K562 (cell line): ENCODE results near the gene DNAJC18. TPM values are rescaled to one million over a fixed set of nuclear protein-coding genes. Genes with fewer than 3 reads are reported as not detected.

ENCODE experiments used
- ATAC-seq: fragments of 200-7000 bp; cut with Tn5 transposase; 3 replicates; pipeline ENCODE4 v1.9.1; 2020; ENCODE audit warnings: moderate library complexity
- BruUV-seq: library from RNA; stranded (reverse); fragments of 400-500 nt; replicated peaks from 2 replicates; lab custom pipeline; 2021; lab: Mats Ljungman, UMichigan
- CTCF ChIA-PET: fragments of 300-600 bp; formaldehyde crosslinking; extraction: SDS; loops from one replicate; lab custom pipeline; 2021; ENCODE audit warnings: low intra/inter-chr PET ratio; lab: Yijun Ruan, JAX
- POLR2A ChIA-PET: fragments of 300-600, 350-650 bp; sonication (Branson Sonifier 250); formaldehyde crosslinking; extraction: SDS; loops from one replicate; lab custom pipeline; 2021; ENCODE audit warnings: antibody characterized with exemption, inconsistent platforms; lab: Yijun Ruan, JAX
- DNase-seq, 4 experiments: peaks; one replicate each; pipeline versions ENCODE4 v3.0.0 to v3.0.0-alpha.2; 2011 to 2018; ENCODE audit warnings: low spot score in 3 of 4, mixed read lengths in 3 of 4; ENCODE audit errors: extremely low read depth in 1 of 4
- FAIRE-seq: peaks from 2 replicates; lab custom pipeline; 2011; peaks lifted over from hg19 to GRCh38; lab: Jason Lieb, UNC
- H2AFZ ChIP-seq: 2 replicates; pipeline ENCODE4 v1.6.0; 2011; ENCODE audit warnings: low read depth, low read length, control low read depth, inconsistent platforms
- H3K27ac ChIP-seq: fragments of 200-600 bp; 3 replicates; pipeline ENCODE4 v1.8.0; 2011; ENCODE audit warnings: low read depth, mild to moderate bottlenecking, control low read depth, inconsistent platforms, low read length, moderate library complexity, mixed read lengths; ENCODE audit errors: extremely low read depth
- H3K27me3 ChIP-seq, 2 experiments: fragments of 300-600 bp in 1 of 2; 2 replicates in 1 of 2; 3 replicates in 1 of 2; pipeline versions ENCODE4 v1.6.0 to v1.8.0; 2011; ENCODE audit warnings: inconsistent platforms in 2 of 2, low read length in 2 of 2, mild to moderate bottlenecking in 1 of 2, mixed read lengths in 1 of 2, moderate library complexity in 1 of 2; ENCODE audit not compliant: control insufficient read depth in 2 of 2, insufficient read depth in 2 of 2
- H3K36me3 ChIP-seq: fragments of 300-600 bp; 3 replicates; pipeline ENCODE4 v1.8.0; 2011; ENCODE audit warnings: mild to moderate bottlenecking, low read length, inconsistent platforms; ENCODE audit not compliant: control insufficient read depth, insufficient read depth
- H3K4me1 ChIP-seq, 2 experiments: fragments of 200-600 bp in 1 of 2; replicated peaks in 1 of 2; 2 replicates in 1 of 2; 3 replicates in 1 of 2; pipeline versions ENCODE4 v1.5.1 to v1.8.0; 2011; ENCODE audit warnings: inconsistent platforms in 2 of 2, low read length in 2 of 2, mild to moderate bottlenecking in 1 of 2, mixed read lengths in 1 of 2, moderate library complexity in 1 of 2; ENCODE audit not compliant: control insufficient read depth in 2 of 2, insufficient read depth in 2 of 2
- H3K4me2 ChIP-seq: 2 replicates; pipeline ENCODE4 v1.6.1; 2011; ENCODE audit warnings: low read length, control low read depth, inconsistent platforms, mixed read lengths; ENCODE audit not compliant: insufficient read depth
- H3K4me3 ChIP-seq: fragments of 200-600 bp; sonication (generic), shearing (Covaris generic); 2 replicates; pipeline ENCODE4 v1.5.1; 2016; ENCODE audit warnings: control low read depth, inconsistent platforms
- H3K79me2 ChIP-seq: fragments of 200-600 bp; 3 replicates; pipeline ENCODE4 v1.8.0; 2011; ENCODE audit warnings: low read length, inconsistent platforms; ENCODE audit not compliant: control insufficient read depth, insufficient read depth
- H3K9ac ChIP-seq, 2 experiments: 2 replicates each; pipeline versions ENCODE4 v1.6.0 to v1.6.1; 2011; ENCODE audit warnings: low read depth in 2 of 2, low read length in 2 of 2, control low read depth in 1 of 2, inconsistent platforms in 1 of 2, mild to moderate bottlenecking in 1 of 2, mixed read lengths in 1 of 2; ENCODE audit not compliant: insufficient read depth in 1 of 2
- H3K9me1 ChIP-seq: one replicate; pipeline ENCODE4 v1.6.0; 2011; ENCODE audit warnings: inconsistent platforms, mild to moderate bottlenecking, low read length, moderate library complexity; ENCODE audit not compliant: control insufficient read depth, insufficient read depth
- H3K9me3 ChIP-seq: replicated peaks from 2 replicates; pipeline ENCODE4 v1.5.1; 2011; ENCODE audit warnings: low read depth, low read length, inconsistent platforms; ENCODE audit not compliant: control insufficient read depth, insufficient read depth
- H4K20me1 ChIP-seq: replicated peaks from 2 replicates; pipeline ENCODE4 v1.6.1; 2011; ENCODE audit warnings: low read length, inconsistent platforms, mixed read lengths; ENCODE audit not compliant: control insufficient read depth, insufficient read depth
- ARID1B ChIP-seq: fragments of 450-650 bp; IDR thresholded peaks from 2 replicates; pipeline ENCODE4 v1.6.1; 2016; ENCODE audit warnings: antibody characterized with exemption, mild to moderate bottlenecking, inconsistent platforms
- ASH1L ChIP-seq: fragments of 450-650 bp; IDR thresholded peaks from 2 replicates; pipeline ENCODE4 v1.6.1; 2018; ENCODE audit warnings: borderline replicate concordance, mild to moderate bottlenecking, low read depth; ENCODE audit not compliant: partially characterized antibody
- CBFA2T3 ChIP-seq: fragments of 450-650 bp; IDR thresholded peaks from 2 replicates; pipeline ENCODE4 v1.6.1; 2017
- CTBP1 ChIP-seq: fragments of 450-650 bp; IDR thresholded peaks from 2 replicates; pipeline ENCODE4 v1.6.1; 2016; ENCODE audit warnings: borderline replicate concordance
- GABPB1 ChIP-seq: sonication (generic); formaldehyde crosslinking; IDR thresholded peaks from 2 replicates; pipeline ENCODE4 v1.8.0; 2022; ENCODE audit warnings: mild to moderate bottlenecking, missing genetic modification reagents
- TEAD4 ChIP-seq, 2 experiments: sonication (generic) in 1 of 2; formaldehyde crosslinking in 1 of 2; IDR thresholded peaks; 2 replicates each; pipeline versions ENCODE4 v1.6.1 to v1.8.0; 2012 to 2022; ENCODE audit warnings: borderline replicate concordance in 1 of 2, inconsistent platforms in 1 of 2, low read length in 1 of 2, mild to moderate bottlenecking in 1 of 2, missing genetic modification reagents in 1 of 2
- ZNF12 ChIP-seq: sonication (generic); formaldehyde crosslinking; IDR thresholded peaks from 2 replicates; pipeline ENCODE4 v1.4.0; 2020; ENCODE audit warnings: mild to moderate bottlenecking, missing genetic modification reagents
- WGBS: fragments of 100-300 bp; shearing (Covaris generic); methylation state at CpG from one replicate; pipeline ENCODE4 v1.1.6; 2016; ENCODE audit warnings: low coverage, mixed read lengths; ENCODE audit not compliant: insufficient coverage; ENCODE audit errors: missing lambda C conversion rate; 5-methylcytosine and 5-hydroxymethylcytosine counted together
- in situ Hi-C: fragments of 300-500 bp; cut with MboI; formaldehyde crosslinking; loops from 4 replicates; pipeline ENCODE4 v1.15.0; 2018; ENCODE audit warnings: inconsistent platforms, mixed read lengths
- intact Hi-C: fragments of 100-400 bp; cut with micrococcal nuclease; formaldehyde crosslinking; loops from 2 replicates; pipeline ENCODE4 v1.14.2; 2022
- polyA plus RNA-seq, 8 experiments: library from polyadenylated mRNA; depleted of rRNA in 4 of 8; stranded (reverse) in 5 of 8; unstranded in 3 of 8; fragments of >200 nt; fragmentation: Nextera tagmentation in 2 of 8; fragmentation: Illumina TruSeq in 1 of 8; extraction: Ambion mirVana in 2 of 8; extraction: Trizol in 1 of 8; gene quantifications; 2 replicates each; pipeline versions ENCODE4 v1.2.1 to v1.2.3, GENCODE V29; 2011 to 2014; ENCODE audit warnings: inconsistent platforms in 1 of 8, missing spikeins in 1 of 8
- total RNA-seq, 7 experiments: library from RNA; depleted of rRNA in 6 of 7; stranded (reverse); fragments of >200 nt in 6 of 7; fragmentation: Illumina TruSeq in 2 of 7; extraction: Trizol in 2 of 7; gene quantifications; 2 replicates each; pipeline versions ENCODE4 v1.2.1 to v1.2.3, GENCODE V29; 2011 to 2021; ENCODE audit warnings: low replicate concordance in 1 of 7
- TF ChIP-seq, protein P1 (sequence below): sonication (generic); formaldehyde crosslinking; IDR thresholded peaks from 2 replicates; pipeline ENCODE4 v1.8.0; 2022; ENCODE audit warnings: missing genetic modification reagents, mild to moderate bottlenecking, moderate library complexity, borderline replicate concordance

The DNAJC18 gene
- total and polyA plus RNA-seq, 9 of the 15 experiments (the other 6 are each of a cell fraction or from before 2014, with no cell fraction given), result 1.5 to 13.3 (median 7.5) TPM

GRCh38 chr5:139426203-139426885, 13.0 kb downstream of the DNAJC18 start:
- 12% methylated on average over 8 of the region's 8 CpGs for WGBS

More at GRCh38 chr5:139426203-139426885, 13.0 kb downstream of the DNAJC18 start:
- no peaks in the 10 kb centered on the region for H3K9me1 ChIP-seq
- ATAC-seq (peak; percentile 66), FAIRE-seq (no peak), DNase-seq (peak in 1 of 4 experiments; percentile 28)
- ChIA-PET POLR2A (interaction anchor here (1.1 to 1.2 kb wide), 2 partner anchors 10 to 12 kb away, joined by 3 to 5 read pairs; no protein-coding TSS in a partner anchor), CTCF (interaction anchor here (0.6 kb wide), 1 partner anchor 75 kb away, joined by 3 read pairs; no protein-coding TSS in a partner anchor)
- H3K27me3 ChIP-seq, result no peaks in the 10 kb centered on the region
- no TSS peak for BruUV-seq
- H3K4me3 ChIP-seq, result no peak overlapping the region
- H3K79me2 ChIP-seq, result no peaks in the 10 kb centered on the region
- H3K27ac ChIP-seq, result no peak overlapping the region
- intact Hi-C loops, result loop anchor here (10.0 kb wide), 1 partner anchor 338 kb away; no protein-coding TSS in a partner anchor
- H3K36me3 ChIP-seq, result no peaks in the 10 kb centered on the region
- 0 out of 2 replicates have a peak overlapping the region, but pooled peaks have one; percentile 46 for H2AFZ ChIP-seq
- H4K20me1 ChIP-seq, result no peaks in the 10 kb centered on the region
- no peak overlapping the region for H3K4me2 ChIP-seq
- no peak overlapping the region for H3K9ac ChIP-seq
- no peak for TF ChIP-seq GABPB1 (CRISPR knock-in tag)
- TF ChIP-seq, protein P1, sequence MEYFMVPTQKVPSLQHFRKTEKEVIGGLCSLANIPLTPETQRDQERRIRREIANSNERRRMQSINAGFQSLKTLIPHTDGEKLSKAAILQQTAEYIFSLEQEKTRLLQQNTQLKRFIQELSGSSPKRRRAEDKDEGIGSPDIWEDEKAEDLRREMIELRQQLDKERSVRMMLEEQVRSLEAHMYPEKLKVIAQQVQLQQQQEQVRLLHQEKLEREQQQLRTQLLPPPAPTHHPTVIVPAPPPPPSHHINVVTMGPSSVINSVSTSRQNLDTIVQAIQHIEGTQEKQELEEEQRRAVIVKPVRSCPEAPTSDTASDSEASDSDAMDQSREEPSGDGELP, result no peak
- TF ChIP-seq ZNF12 (CRISPR knock-in tag), result peak; percentile 93
- 0 out of 2 replicates have a peak, but pooled peaks have one; percentile 19 for TF ChIP-seq ARID1B
- TF ChIP-seq CTBP1, result 0 out of 2 replicates have a peak, but pooled peaks have one; percentile 33
- no peak for TF ChIP-seq ASH1L
- TF ChIP-seq TEAD4 (IDR thresholded peaks at IDR 0.05; ENCODE audit: low read length), result peak; percentile 39; the same call in 1 of the 2 replicates
- no peak for TF ChIP-seq TEAD4 (CRISPR knock-in tag; IDR thresholded peaks at IDR 0.05; ENCODE audit: borderline replicate concordance)
- peak; percentile 26; the same call in 1 of the 2 replicates for TF ChIP-seq CBFA2T3
- in situ Hi-C loops, result no loop called here
- H3K9me3 ChIP-seq, result no peaks in the 10 kb centered on the region
- peaks cover 3 to 5% of the 10 kb centered on the region in 2 experiments; a peak in 3 of 5 replicates for H3K4me1 ChIP-seq
